Colonic mucosa (tissue), 4 donors: Measurements from ENCODE around the gene HSPB1. TPM values are rescaled to one million over a fixed set of nuclear protein-coding genes. Genes with fewer than 3 reads are reported as not detected.
A peak's percentile ranks its signal among the peaks of the same experiment; 100 is the strongest.

Experiments
- DNase-seq: peaks from one replicate; pipeline ENCODE4 v3.0.0-alpha.2; 2020
- H3K27ac ChIP-seq: fragments of 200-600 bp; one replicate; pipeline ENCODE4 v1.8.0; 2021
- H3K27me3 ChIP-seq: fragments of 200-600 bp; one replicate; pipeline ENCODE4 v1.8.0; 2021
- H3K36me3 ChIP-seq: fragments of 200-600 bp; one replicate; pipeline ENCODE4 v1.8.0; 2021
- H3K4me1 ChIP-seq: fragments of 200-600 bp; one replicate; pipeline ENCODE4 v1.8.0; 2021; ENCODE audit warnings: mild to moderate bottlenecking
- H3K4me3 ChIP-seq: fragments of 200-600 bp; one replicate; pipeline ENCODE4 v1.8.0; 2021
- H3K9ac ChIP-seq, 2 donors: one replicate each; pipeline ENCODE4 v1.7.0; 2013; ENCODE audit warnings: control low read depth in 2 of 2, low read depth in 2 of 2, low read length in 2 of 2
- H3K9me3 ChIP-seq: fragments of 200-600 bp; one replicate; pipeline ENCODE4 v1.8.0; 2021
- CTCF ChIP-seq: fragments of 200-600 bp; IDR thresholded peaks from one replicate; pipeline ENCODE4 v1.8.0; 2022; ENCODE audit warnings: antibody characterized with exemption, mild to moderate bottlenecking
- intact Hi-C: fragments of 100-400 bp; cut with DNase I; formaldehyde crosslinking; loops from one replicate; pipeline ENCODE4 v1.14.1; 2022
- total RNA-seq, 2 donors: library from RNA; stranded (reverse); fragmentation: NEBNext Ultra II Directional in 1 of 2; extraction: Animal tissue kit (Norgen Biotek cat#: 25700) in 1 of 2; gene quantifications; one replicate each; pipeline ENCODE4 v1.2.1, GENCODE V29; 2021
- donor health status: healthy.
- donor health status: DM: no; HTN: no; CAD: no.
- donor health status: DM: no; HTN: no; CAD: no.

HSPB1 gene
- total RNA-seq, 2 donors from 2014 or later: 539 to 844 TPM

GRCh38 chr7:76261329-76261728 is 41.1 kb upstream of the HSPB1 start:
- Histone ChIP-seq H3K27ac (no peak overlapping the region), H3K27me3 (peaks cover 7% of the 10 kb centered on the region), H3K4me3 (no peak overlapping the region), H3K9me3 (no peaks in the 10 kb centered on the region), H3K9ac (no peak overlapping the region), H3K4me1 (no peaks in the 10 kb centered on the region), H3K36me3 (no peaks in the 10 kb centered on the region)
- no peak for TF ChIP-seq CTCF
- no peak for DNase-seq
- intact Hi-C loops: loop anchor here (5.0 kb wide), 1 partner anchor 84 kb away; no protein-coding TSS in a partner anchor

- TF ChIP-seq CTCF: no peak
- no peak overlapping the region for H3K27ac ChIP-seq
- no peak overlapping the region for H3K9ac ChIP-seq
- no peak overlapping the region for H3K4me3 ChIP-seq
- H3K27me3 ChIP-seq: peaks cover 11% of the 10 kb centered on the region
- no peaks in the 10 kb centered on the region for H3K4me1 ChIP-seq
- no peaks in the 10 kb centered on the region for H3K9me3 ChIP-seq
- intact Hi-C loops: loop anchor here (5.0 kb wide), 1 partner anchor 85 kb away; no protein-coding TSS in a partner anchor
- H3K36me3 ChIP-seq: no peaks in the 10 kb centered on the region
- DNase-seq: no peak
Measured at GRCh38 chr7:76261931-76262330, 40.5 kb upstream of the HSPB1 start.

GRCh38 chr7:76262683-76263402 is 39.6 kb upstream of the HSPB1 start:
- intact Hi-C loops: loop anchor here (5.0 kb wide), 1 partner anchor 86 kb away; no protein-coding TSS in a partner anchor
- Histone ChIP-seq H3K4me3 (no peak overlapping the region), H3K36me3 (no peaks in the 10 kb centered on the region), H3K9me3 (no peaks in the 10 kb centered on the region), H3K27ac (no peak overlapping the region), H3K4me1 (no peaks in the 10 kb centered on the region), H3K9ac (no peak overlapping the region), H3K27me3 (peaks cover 18% of the 10 kb centered on the region)
- peak; percentile 55 for DNase-seq
- peak; percentile 60 for TF ChIP-seq CTCF

- Histone ChIP-seq H3K9me3 (no peaks in the 10 kb centered on the region), H3K4me3 (no peak overlapping the region), H3K9ac (no peak overlapping the region), H3K27ac (no peak overlapping the region), H3K4me1 (no peaks in the 10 kb centered on the region), H3K36me3 (no peaks in the 10 kb centered on the region), H3K27me3 (peaks cover 28% of the 10 kb centered on the region)
- DNase-seq: no peak
- no peak for TF ChIP-seq CTCF
- intact Hi-C loops: loop anchor here (5.0 kb wide), 1 partner anchor 78 kb away; no protein-coding TSS in a partner anchor
Measured at GRCh38 chr7:76265299-76265698, 37.2 kb upstream of the HSPB1 start.

- no peak for TF ChIP-seq CTCF
- H3K9ac ChIP-seq: no peak overlapping the region
- H3K27ac ChIP-seq: no peak overlapping the region
- no peak for DNase-seq
- intact Hi-C loops: loop anchor here (5.0 kb wide), 1 partner anchor 80 kb away; no protein-coding TSS in a partner anchor
- H3K36me3 ChIP-seq: no peaks in the 10 kb centered on the region
- H3K9me3 ChIP-seq: no peaks in the 10 kb centered on the region
- peaks cover 28% of the 10 kb centered on the region for H3K27me3 ChIP-seq
- peak overlapping the region; percentile 0 for H3K4me3 ChIP-seq
- no peaks in the 10 kb centered on the region for H3K4me1 ChIP-seq
Measured at GRCh38 chr7:76267107-76267893, 35.2 kb upstream of the HSPB1 start.
